A549 (cell line): ENCODE measurements around the gene BICD2. TPM values are rescaled to one million over a fixed set of nuclear protein-coding genes. Genes with fewer than 3 reads are reported as not detected.
A peak's percentile ranks its signal among the peaks of the same experiment; 100 is the strongest.

Experiments
- ATAC-seq, 2 experiments: fragments of 200-7000 bp in 1 of 2; fragments of >200 bp in 1 of 2; cut with Nextera tagmentation in 1 of 2; cut with Tn5 transposase in 1 of 2; 3 replicates each; pipeline versions ENCODE4 v1.8.0 to v1.9.1; 2018 to 2020; ENCODE audit warnings: mild to moderate bottlenecking in 1 of 2, moderate library complexity in 1 of 2
- CTCF ChIA-PET: fragments of 300-600 bp; sonication (Branson Sonifier 250); formaldehyde crosslinking; extraction: SDS; loops from one replicate; lab custom pipeline; 2021; ENCODE audit warnings: antibody characterized with exemption, inconsistent platforms; lab: Yijun Ruan, JAX
- POLR2A ChIA-PET: fragments of 350-600 bp; formaldehyde crosslinking; extraction: SDS; loops from one replicate; lab custom pipeline; 2021; ENCODE audit warnings: antibody characterized with exemption, inconsistent platforms; lab: Yijun Ruan, JAX
- DNase-seq, 2 experiments: peaks; one replicate each; pipeline versions ENCODE4 v3.0.0 to v3.0.0-alpha.2; 2011 to 2016; ENCODE audit warnings: low read depth in 1 of 2, low spot score in 1 of 2
- FAIRE-seq: peaks from 2 replicates; lab custom pipeline; 2011; peaks lifted over from hg19 to GRCh38; lab: Jason Lieb, UNC
- H3K27ac ChIP-seq, 2 experiments: fragments of >200 bp; sonication (Bioruptor Twin); formaldehyde crosslinking; 3 replicates each; pipeline ENCODE4 v1.5.1; 2016 to 2017
- H3K4me1 ChIP-seq: fragments of >200 bp; sonication (Bioruptor Twin); formaldehyde crosslinking; 3 replicates; pipeline ENCODE4 v1.6.1; 2016
- H3K4me2 ChIP-seq: fragments of >200 bp; sonication (Bioruptor Twin); formaldehyde crosslinking; 3 replicates; pipeline ENCODE4 v1.6.1; 2016
- H3K4me3 ChIP-seq: fragments of >200 bp; sonication (Bioruptor Twin); formaldehyde crosslinking; 3 replicates; pipeline ENCODE4 v1.5.1; 2016
- H3K9me3 ChIP-seq: fragments of >200 bp; sonication (Bioruptor Twin); formaldehyde crosslinking; 3 replicates; pipeline ENCODE4 v1.6.1; 2016
- BHLHE40 ChIP-seq: IDR thresholded peaks from 2 replicates; pipeline ENCODE4 v1.6.1; 2012; ENCODE audit warnings: low read depth, low read length, inconsistent platforms
- CBX2 ChIP-seq: fragments of 200-600 bp; sonication (generic); IDR thresholded peaks from 2 replicates; pipeline ENCODE4 v1.6.1; 2016; ENCODE audit warnings: low read depth, mild to moderate bottlenecking, borderline replicate concordance
- CBX8 ChIP-seq: fragments of 200-600 bp; sonication (generic); IDR thresholded peaks from 2 replicates; pipeline ENCODE4 v1.6.1; 2016
- CHD2 ChIP-seq: fragments of 150-350 bp; IDR thresholded peaks from 2 replicates; pipeline ENCODE4 v1.6.1; 2014; ENCODE audit warnings: low read length; ENCODE audit not compliant: partially characterized antibody
- EHMT2 ChIP-seq: fragments of 200-600 bp; sonication (generic); IDR thresholded peaks from 2 replicates; pipeline ENCODE4 v1.6.1; 2016; ENCODE audit warnings: antibody characterized with exemption, low read depth, mild to moderate bottlenecking, moderate library complexity
- ELK1 ChIP-seq: fragments of 150-350 bp; IDR thresholded peaks from 2 replicates; pipeline ENCODE4 v1.6.1; 2014; ENCODE audit warnings: low read depth, mild to moderate bottlenecking, low read length
- FOSL2 ChIP-seq, 2 experiments: fragments of 450-650 bp in 1 of 2; fragments of >200 bp in 1 of 2; sonication (Bioruptor Twin) in 1 of 2; formaldehyde crosslinking; IDR thresholded peaks; 2 replicates each; pipeline versions ENCODE4 v1.5.0 to v1.6.1; 2016 to 2020; ENCODE audit warnings: mild to moderate bottlenecking in 1 of 2, moderate library complexity in 1 of 2
- FOXS1 ChIP-seq: fragments of 250-450 bp; sonication (Bioruptor Pico); IDR thresholded peaks from 2 replicates; pipeline ENCODE4 v1.5.0; 2020; ENCODE audit warnings: mild to moderate bottlenecking, moderate library complexity
- HDAC2 ChIP-seq: fragments of 200-600 bp; sonication (generic); IDR thresholded peaks from 2 replicates; pipeline ENCODE4 v1.6.1; 2016
- HES2 ChIP-seq: fragments of >200 bp; sonication (Bioruptor Twin); formaldehyde crosslinking; IDR thresholded peaks from 2 replicates; pipeline ENCODE4 v1.6.1; 2016
- HOXA7 ChIP-seq: fragments of 250-450 bp; sonication (Bioruptor Pico); IDR thresholded peaks from 2 replicates; pipeline ENCODE4 v1.5.0; 2020; ENCODE audit warnings: mild to moderate bottlenecking, moderate library complexity
- HOXB5 ChIP-seq: fragments of 250-450 bp; sonication (Bioruptor Pico); IDR thresholded peaks from 2 replicates; pipeline ENCODE4 v1.5.0; 2020; ENCODE audit warnings: mild to moderate bottlenecking, moderate library complexity
- KDM1A ChIP-seq: fragments of 200-600 bp; sonication (generic); IDR thresholded peaks from 2 replicates; pipeline ENCODE4 v1.6.1; 2016; ENCODE audit warnings: low read depth, mild to moderate bottlenecking
- MAFK ChIP-seq: fragments of 450-650 bp; IDR thresholded peaks from 2 replicates; pipeline ENCODE4 v1.6.1; 2014; ENCODE audit not compliant: partially characterized antibody
- NFE2L2 ChIP-seq: fragments of 150-350 bp; conservative IDR thresholded peaks from 2 replicates; pipeline ENCODE4 v1.6.1; 2014; ENCODE audit warnings: low read length
- POLR2A ChIP-seq: IDR thresholded peaks from 2 replicates; pipeline ENCODE4 v1.6.1; 2012; ENCODE audit warnings: mild to moderate bottlenecking, low read length
- RAD21 ChIP-seq, 2 experiments: fragments of >200 bp in 1 of 2; sonication (Bioruptor Twin) in 1 of 2; formaldehyde crosslinking in 1 of 2; IDR thresholded peaks in 1 of 2; conservative IDR thresholded peaks in 1 of 2; 2 replicates in 1 of 2; 3 replicates in 1 of 2; pipeline ENCODE4 v1.6.1; 2012 to 2018; ENCODE audit warnings: inconsistent platforms in 1 of 2
- RFX5 ChIP-seq: fragments of 450-650 bp; IDR thresholded peaks from 2 replicates; pipeline ENCODE4 v1.7.1; 2014; ENCODE audit warnings: antibody characterized with exemption, mild to moderate bottlenecking, moderate library complexity
- SMC3 ChIP-seq: fragments of >200 bp; sonication (Bioruptor Twin); formaldehyde crosslinking; IDR thresholded peaks from 3 replicates; pipeline ENCODE4 v1.6.1; 2018; ENCODE audit warnings: inconsistent platforms
- SREBF2 ChIP-seq: fragments of 450-650 bp; IDR thresholded peaks from 2 replicates; pipeline ENCODE4 v1.6.1; 2014; ENCODE audit warnings: mild to moderate bottlenecking, moderate library complexity
- ZNF302 ChIP-seq: fragments of 250-450 bp; sonication (Bioruptor Pico); IDR thresholded peaks from 2 replicates; pipeline ENCODE4 v1.9.0; 2021; ENCODE audit warnings: inconsistent platforms, mild to moderate bottlenecking, moderate library complexity
- ZSCAN20 ChIP-seq: fragments of 250-450 bp; sonication (Bioruptor Pico); IDR thresholded peaks from 2 replicates; pipeline ENCODE4 v1.8.0; 2022; ENCODE audit warnings: mild to moderate bottlenecking, moderate library complexity
- WGBS: methylation state at CpG from one replicate; pipeline ENCODE4 v1.1.6; 2017; ENCODE audit errors: missing lambda C conversion rate; 5-methylcytosine and 5-hydroxymethylcytosine counted together
- polyA plus RNA-seq, 4 experiments: library from polyadenylated mRNA; depleted of rRNA in 3 of 4; stranded (reverse); fragments of >200 nt; fragmentation: RNase III in 1 of 4; extraction: RNeasy Plus Mini Kit Qiagen cat#74134 plus additional on column Dnase treatment in 1 of 4; gene quantifications; 2 replicates in 3 of 4; 3 replicates in 1 of 4; pipeline ENCODE4 v1.2.3, GENCODE V29; 2011 to 2017
- TF ChIP-seq, protein P1 (sequence below): fragments of 250-450 bp; sonication (Bioruptor Pico); IDR thresholded peaks from 2 replicates; pipeline ENCODE4 v1.5.0; 2020; ENCODE audit warnings: low read depth, mild to moderate bottlenecking, moderate library complexity
- TF ChIP-seq, protein P2 (sequence below): fragments of >200 bp; sonication (Bioruptor Twin); formaldehyde crosslinking; IDR thresholded peaks from 3 replicates; pipeline ENCODE4 v1.5.1; 2016

Gene BICD2
- polyA plus RNA-seq, 2 of the 4 experiments (the other 2 are of a cell fraction), result 10.2 to 26.1 TPM

GRCh38 chr9:92716557-92716956 lies 48.1 kb downstream of the BICD2 start:
- Histone ChIP-seq H3K4me3 (no peak overlapping the region), H3K4me2 (no peak overlapping the region), H3K9me3 (no peaks in the 10 kb centered on the region), H3K27ac (no peak overlapping the region), H3K4me1 (no peaks in the 10 kb centered on the region)
- ChIA-PET POLR2A (no interaction called here), CTCF (interaction anchor here (0.6 to 9.0 kb wide), 26 partner anchors 8 to 1885 kb away, joined by 3 to 138 read pairs (median 5); partner anchors contain the start of gene BICD2)
- ATAC-seq (peak; percentile 69 to 90), FAIRE-seq (no peak), DNase-seq (peak; percentile 42 to 73)
- TF ChIP-seq RFX5 (no peak), CHD2 (no peak), SMC3 (peak; percentile 59), ZNF302 (CRISPR knock-in tag) (no peak), RAD21 (conservative IDR thresholded peaks at IDR 0.05 in 1 of 2, IDR thresholded peaks at IDR 0.05 in 1 of 2) (peak; percentile 66 to 74)
- TF ChIP-seq, protein P1, sequence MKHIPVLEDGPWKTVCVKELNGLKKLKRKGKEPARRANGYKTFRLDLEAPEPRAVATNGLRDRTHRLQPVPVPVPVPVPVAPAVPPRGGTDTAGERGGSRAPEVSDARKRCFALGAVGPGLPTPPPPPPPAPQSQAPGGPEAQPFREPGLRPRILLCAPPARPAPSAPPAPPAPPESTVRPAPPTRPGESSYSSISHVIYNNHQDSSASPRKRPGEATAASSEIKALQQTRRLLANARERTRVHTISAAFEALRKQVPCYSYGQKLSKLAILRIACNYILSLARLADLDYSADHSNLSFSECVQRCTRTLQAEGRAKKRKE (CRISPR knock-in tag), result no peak
- TF ChIP-seq, protein P2, sequence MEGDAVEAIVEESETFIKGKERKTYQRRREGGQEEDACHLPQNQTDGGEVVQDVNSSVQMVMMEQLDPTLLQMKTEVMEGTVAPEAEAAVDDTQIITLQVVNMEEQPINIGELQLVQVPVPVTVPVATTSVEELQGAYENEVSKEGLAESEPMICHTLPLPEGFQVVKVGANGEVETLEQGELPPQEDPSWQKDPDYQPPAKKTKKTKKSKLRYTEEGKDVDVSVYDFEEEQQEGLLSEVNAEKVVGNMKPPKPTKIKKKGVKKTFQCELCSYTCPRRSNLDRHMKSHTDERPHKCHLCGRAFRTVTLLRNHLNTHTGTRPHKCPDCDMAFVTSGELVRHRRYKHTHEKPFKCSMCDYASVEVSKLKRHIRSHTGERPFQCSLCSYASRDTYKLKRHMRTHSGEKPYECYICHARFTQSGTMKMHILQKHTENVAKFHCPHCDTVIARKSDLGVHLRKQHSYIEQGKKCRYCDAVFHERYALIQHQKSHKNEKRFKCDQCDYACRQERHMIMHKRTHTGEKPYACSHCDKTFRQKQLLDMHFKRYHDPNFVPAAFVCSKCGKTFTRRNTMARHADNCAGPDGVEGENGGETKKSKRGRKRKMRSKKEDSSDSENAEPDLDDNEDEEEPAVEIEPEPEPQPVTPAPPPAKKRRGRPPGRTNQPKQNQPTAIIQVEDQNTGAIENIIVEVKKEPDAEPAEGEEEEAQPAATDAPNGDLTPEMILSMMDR, result peak; percentile 80
- 50% methylated on average over 2 of the region's 4 CpGs for WGBS

GRCh38 chr9:92715488-92716231 lies 49.0 kb downstream of the BICD2 start:
- Histone ChIP-seq H3K4me2 (no peak overlapping the region), H3K9me3 (no peaks in the 10 kb centered on the region), H3K4me1 (no peaks in the 10 kb centered on the region), H3K4me3 (no peak overlapping the region), H3K27ac (no peak overlapping the region)
- ATAC-seq (no peak), FAIRE-seq (no peak), DNase-seq (no peak)
- ChIA-PET POLR2A (no interaction called here), CTCF (interaction anchor here (0.7 to 9.0 kb wide), 21 partner anchors 9 to 97 kb away, joined by 3 to 138 read pairs (median 6); partner anchors contain the start of gene BICD2)
- TF ChIP-seq KDM1A, result no peak
- no peak for TF ChIP-seq ELK1
- no peak for TF ChIP-seq HDAC2
- TF ChIP-seq RAD21 (conservative IDR thresholded peaks at IDR 0.05 in 1 of 2, IDR thresholded peaks at IDR 0.05 in 1 of 2), result no peak
- no peak for TF ChIP-seq CBX2
- no peak for TF ChIP-seq HOXB5
- TF ChIP-seq NFE2L2, result no peak
- no peak for TF ChIP-seq HES2
- TF ChIP-seq FOXS1, result no peak
- no peak for TF ChIP-seq MAFK
- no peak for TF ChIP-seq POLR2A
- no peak for TF ChIP-seq FOSL2 (IDR thresholded peaks at IDR 0.05)
- TF ChIP-seq FOSL2 (CRISPR knock-in tag; IDR thresholded peaks at IDR 0.05), result no peak
- no peak for TF ChIP-seq HOXA7 (CRISPR knock-in tag)
- TF ChIP-seq SREBF2, result no peak
- no peak for TF ChIP-seq ZSCAN20 (CRISPR knock-in tag)
- TF ChIP-seq CBX8, result no peak
- TF ChIP-seq BHLHE40, result no peak
- TF ChIP-seq EHMT2, result no peak
- WGBS, result 83% methylated on average over 17 of the region's 17 CpGs
